K562 (cell line): ENCODE measurements around the gene ZC3H10. TPM values are rescaled to one million over a fixed set of nuclear protein-coding genes. Genes with fewer than 3 reads are reported as not detected.

Experiments used
- BRF1 ChIP-seq: IDR thresholded peaks from 3 replicates; pipeline ENCODE4 v1.6.1; 2011; ENCODE audit warnings: borderline replicate concordance, mild to moderate bottlenecking; ENCODE audit not compliant: insufficient read length; ENCODE audit errors: extremely low read depth
- CBX1 ChIP-seq: sonication (generic); IDR thresholded peaks from 2 replicates; pipeline ENCODE4 v1.6.1; 2016; ENCODE audit warnings: antibody characterized with exemption, low read depth, mild to moderate bottlenecking
- GTF2E2 ChIP-seq: fragments of 200-800 bp; sonication (Bioruptor generic); IDR thresholded peaks from 2 replicates; pipeline ENCODE4 v1.6.1; 2016; ENCODE audit warnings: missing genetic modification characterization, missing compliant biosample characterization
- HDGF ChIP-seq: fragments of 450-650 bp; IDR thresholded peaks from 2 replicates; pipeline ENCODE4 v1.6.1; 2016
- HMBOX1 ChIP-seq: sonication (generic); IDR thresholded peaks from 2 replicates; pipeline ENCODE4 v1.6.1; 2016
- KAT2B ChIP-seq: IDR thresholded peaks from one replicate; pipeline ENCODE4 v1.6.1; 2012; ENCODE audit warnings: low read depth, mild to moderate bottlenecking, control low read depth, inconsistent platforms, low read length, moderate library complexity
- RBFOX2 ChIP-seq: fragments of 200-400 bp; formaldehyde crosslinking; IDR thresholded peaks from 2 replicates; pipeline ENCODE4 v1.6.1; 2017; ENCODE audit warnings: low read depth, mild to moderate bottlenecking, low read length, moderate library complexity
- RREB1 ChIP-seq: fragments of 250-450 bp; sonication (Bioruptor Pico); IDR thresholded peaks from 2 replicates; pipeline ENCODE4 v1.4.0; 2020
- ZBTB11 ChIP-seq, 3 experiments: fragments of 200-800 bp in 1 of 3; fragments of 250-450 bp in 1 of 3; fragments of 450-650 bp in 1 of 3; sonication (Bioruptor Pico) in 1 of 3; sonication (Bioruptor generic) in 1 of 3; formaldehyde crosslinking in 1 of 3; IDR thresholded peaks; 2 replicates each; pipeline versions ENCODE4 v1.6.1 to v1.8.0; 2016 to 2022; ENCODE audit warnings: mild to moderate bottlenecking in 2 of 3, missing genetic modification characterization in 2 of 3, missing compliant biosample characterization in 1 of 3, moderate library complexity in 1 of 3
- ZNF431 ChIP-seq: sonication (generic); formaldehyde crosslinking; IDR thresholded peaks from 2 replicates; pipeline ENCODE4 v1.8.0; 2022; ENCODE audit warnings: mild to moderate bottlenecking, missing genetic modification reagents
- ZNF583 ChIP-seq: fragments of 250-450 bp; sonication (Bioruptor Pico); IDR thresholded peaks from 2 replicates; pipeline ENCODE4 v1.4.0; 2020
- ZNF655 ChIP-seq: fragments of 250-450 bp; sonication (Bioruptor Pico); IDR thresholded peaks from 2 replicates; pipeline ENCODE4 v1.5.0; 2021
- polyA plus RNA-seq, 8 experiments: library from polyadenylated mRNA; depleted of rRNA in 4 of 8; stranded (reverse) in 5 of 8; unstranded in 3 of 8; fragments of >200 nt; fragmentation: Nextera tagmentation in 2 of 8; fragmentation: Illumina TruSeq in 1 of 8; extraction: Ambion mirVana in 2 of 8; extraction: Trizol in 1 of 8; gene quantifications; 2 replicates each; pipeline versions ENCODE4 v1.2.1 to v1.2.3, GENCODE V29; 2011 to 2014; ENCODE audit warnings: inconsistent platforms in 1 of 8, missing spikeins in 1 of 8
- total RNA-seq, 7 experiments: library from RNA; depleted of rRNA in 6 of 7; stranded (reverse); fragments of >200 nt in 6 of 7; fragmentation: Illumina TruSeq in 2 of 7; extraction: Trizol in 2 of 7; gene quantifications; 2 replicates each; pipeline versions ENCODE4 v1.2.1 to v1.2.3, GENCODE V29; 2011 to 2021; ENCODE audit warnings: low replicate concordance in 1 of 7

The ZC3H10 gene
- total and polyA plus RNA-seq, 9 of the 15 experiments (the other 6 are each of a cell fraction or from before 2014, with no cell fraction given): 0.31 to 4.1 (median 1.6) TPM

- no peak for TF ChIP-seq ZNF655
- TF ChIP-seq ZNF431 (CRISPR knock-in tag): no peak
- no peak for TF ChIP-seq CBX1
- peak; percentile 69; the same call in 1 of the 2 replicates for TF ChIP-seq ZNF583 (CRISPR knock-in tag)
- TF ChIP-seq RREB1 (CRISPR knock-in tag): no peak
- peak; percentile 75; the same call in 1 of the 2 replicates for TF ChIP-seq HMBOX1
- TF ChIP-seq RBFOX2: peak; percentile 99
- peak in 1 of 3 experiments; percentile 67; a peak in 1 of 6 replicates for TF ChIP-seq ZBTB11 (CRISPR knock-in tag; IDR thresholded peaks at IDR 0.05)
- TF ChIP-seq GTF2E2 (tag): no peak
- TF ChIP-seq KAT2B: peak; percentile 30
- TF ChIP-seq HDGF: 0 out of 2 replicates have a peak, but pooled peaks have one; percentile 16
- TF ChIP-seq BRF1: no peak
Measured at GRCh38 chr12:56104109-56104814, 13.8 kb upstream of the ZC3H10 start, which contains the start of gene PA2G4 (continued).
